Measurements from ENCODE around the gene SMIM35.

GRCh38 chr11:118015385-118015841, 71.3 kb downstream of the SMIM35 start:
- TF ChIP-seq, protein P1, sequence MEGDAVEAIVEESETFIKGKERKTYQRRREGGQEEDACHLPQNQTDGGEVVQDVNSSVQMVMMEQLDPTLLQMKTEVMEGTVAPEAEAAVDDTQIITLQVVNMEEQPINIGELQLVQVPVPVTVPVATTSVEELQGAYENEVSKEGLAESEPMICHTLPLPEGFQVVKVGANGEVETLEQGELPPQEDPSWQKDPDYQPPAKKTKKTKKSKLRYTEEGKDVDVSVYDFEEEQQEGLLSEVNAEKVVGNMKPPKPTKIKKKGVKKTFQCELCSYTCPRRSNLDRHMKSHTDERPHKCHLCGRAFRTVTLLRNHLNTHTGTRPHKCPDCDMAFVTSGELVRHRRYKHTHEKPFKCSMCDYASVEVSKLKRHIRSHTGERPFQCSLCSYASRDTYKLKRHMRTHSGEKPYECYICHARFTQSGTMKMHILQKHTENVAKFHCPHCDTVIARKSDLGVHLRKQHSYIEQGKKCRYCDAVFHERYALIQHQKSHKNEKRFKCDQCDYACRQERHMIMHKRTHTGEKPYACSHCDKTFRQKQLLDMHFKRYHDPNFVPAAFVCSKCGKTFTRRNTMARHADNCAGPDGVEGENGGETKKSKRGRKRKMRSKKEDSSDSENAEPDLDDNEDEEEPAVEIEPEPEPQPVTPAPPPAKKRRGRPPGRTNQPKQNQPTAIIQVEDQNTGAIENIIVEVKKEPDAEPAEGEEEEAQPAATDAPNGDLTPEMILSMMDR (IDR thresholded peaks at IDR 0.05; ENCODE audit: extremely low read depth in 1 of 2, insufficient read depth in 1 of 2, low read depth in 1 of 2, low read length in 2 of 2), result no peak
- TF ChIP-seq MYC (IDR thresholded peaks at IDR 0.05; ENCODE audit: low read depth, low read length), result no peak
- TF ChIP-seq MAX (IDR thresholded peaks at IDR 0.05; ENCODE audit: insufficient read depth, insufficient read length), result no peak
- no peak for TF ChIP-seq POLR2AphosphoS5 (IDR thresholded peaks at IDR 0.05; ENCODE audit: insufficient read depth, low read depth, low read length)
- no peak for TF ChIP-seq GATA2 (IDR thresholded peaks at IDR 0.05; ENCODE audit: insufficient read depth, insufficient read length, low read depth, low read length)
- TF ChIP-seq EZH2 (IDR thresholded peaks at IDR 0.05; ENCODE audit: borderline replicate concordance, low read depth, low read length, severe bottlenecking), result no peak

Data from endothelial cell of umbilical vein (primary cell).